Endothelial cell of umbilical vein (primary cell): ENCODE results near the gene TNPO3. TPM values are rescaled to one million over a fixed set of nuclear protein-coding genes. Genes with fewer than 3 reads are reported as not detected.

ENCODE experiments used
- BruUV-seq: library from RNA; stranded (reverse); fragments of 400-500 nt; replicated peaks from 2 replicates; lab custom pipeline; 2021; lab: Mats Ljungman, UMichigan
- CTCF ChIA-PET: fragments of 300-600, 350-600 bp; sonication (Branson Sonifier 250); formaldehyde crosslinking; loops from one replicate; lab custom pipeline; 2021; ENCODE audit warnings: antibody characterized with exemption, inconsistent platforms; lab: Charles Lee
- POLR2A ChIA-PET: fragments of 300-600, 350-600 bp; sonication (Branson Sonifier 250); formaldehyde crosslinking; loops from one replicate; lab custom pipeline; 2021; ENCODE audit warnings: antibody characterized with exemption, inconsistent platforms; lab: Charles Lee
- DNase-seq: peaks from one replicate; pipeline ENCODE4 v3.0.0-alpha.2; 2011; ENCODE audit warnings: low read depth, low spot score
- FAIRE-seq: peaks from 2 replicates; lab custom pipeline; 2011; peaks lifted over from hg19 to GRCh38; lab: Jason Lieb, UNC
- H2AFZ ChIP-seq: 2 replicates; pipeline ENCODE4 v1.6.0; 2012; ENCODE audit warnings: low read depth, low read length, control low read depth, inconsistent platforms
- H3K27ac ChIP-seq: 2 replicates; pipeline ENCODE4 v1.5.1; 2011; ENCODE audit warnings: low read depth, mild to moderate bottlenecking, control low read depth, low read length, moderate library complexity; ENCODE audit not compliant: insufficient read depth
- H3K27me3 ChIP-seq, 2 experiments: 2 replicates each; pipeline versions ENCODE4 v1.6.0 to v1.6.1; 2011; ENCODE audit warnings: low read length in 2 of 2, mixed read lengths in 1 of 2; ENCODE audit not compliant: control insufficient read depth in 2 of 2, insufficient read depth in 2 of 2
- H3K36me3 ChIP-seq, 2 experiments: 2 replicates in 1 of 2; 3 replicates in 1 of 2; pipeline ENCODE4 v1.5.1; 2011; ENCODE audit warnings: low read length in 2 of 2, mild to moderate bottlenecking in 1 of 2, moderate library complexity in 1 of 2; ENCODE audit not compliant: control insufficient read depth in 2 of 2, insufficient read depth in 2 of 2; ENCODE audit errors: extremely low read depth in 1 of 2
- H3K4me1 ChIP-seq: 3 replicates; pipeline ENCODE4 v1.5.1; 2011; ENCODE audit warnings: mild to moderate bottlenecking, low read length; ENCODE audit not compliant: control insufficient read depth, insufficient read depth; ENCODE audit errors: extremely low read depth
- H3K4me2 ChIP-seq: 2 replicates; pipeline ENCODE4 v1.6.1; 2011; ENCODE audit warnings: low read length, control low read depth, mixed read lengths; ENCODE audit not compliant: insufficient read depth
- H3K4me3 ChIP-seq, 3 experiments: fragments of 200-600 bp in 1 of 3; sonication (generic), shearing (Covaris generic) in 1 of 3; replicated peaks in 1 of 3; 2 replicates each; pipeline ENCODE4 v1.5.1; 2011 to 2016; ENCODE audit warnings: control low read depth in 3 of 3, low read length in 3 of 3, mild to moderate bottlenecking in 2 of 3, inconsistent platforms in 1 of 3, low read depth in 1 of 3, moderate library complexity in 1 of 3; ENCODE audit not compliant: insufficient read depth in 1 of 3
- H3K79me2 ChIP-seq: 2 replicates; pipeline ENCODE4 v1.6.0; 2012; ENCODE audit warnings: low read length, inconsistent platforms; ENCODE audit not compliant: control insufficient read depth, insufficient read depth
- H3K9ac ChIP-seq: replicated peaks from 2 replicates; pipeline ENCODE3; 2011; ENCODE audit warnings: low read length, control low read depth; ENCODE audit not compliant: insufficient read depth; ENCODE audit errors: extremely low read depth
- H3K9me1 ChIP-seq: replicated peaks from 3 replicates; pipeline ENCODE4 v1.6.0; 2011; ENCODE audit warnings: mild to moderate bottlenecking, low read length; ENCODE audit not compliant: control insufficient read depth, insufficient read depth; ENCODE audit errors: extremely low read depth
- H3K9me3 ChIP-seq: replicated peaks from 2 replicates; pipeline ENCODE4 v1.5.1; 2012; ENCODE audit warnings: low read length, inconsistent platforms; ENCODE audit not compliant: control insufficient read depth, insufficient read depth
- H4K20me1 ChIP-seq: replicated peaks from 2 replicates; pipeline ENCODE3; 2011; ENCODE audit warnings: mild to moderate bottlenecking, low read length; ENCODE audit not compliant: control insufficient read depth, insufficient read depth; ENCODE audit errors: extremely low read depth
- CTCF ChIP-seq, 2 donors: IDR thresholded peaks; 1 replicate in 1 of 2; 2 replicates in 1 of 2; pipeline ENCODE4 v1.5.1; 2011; ENCODE audit warnings: low read length in 2 of 2, mild to moderate bottlenecking in 2 of 2, moderate library complexity in 2 of 2, control low read depth in 1 of 2, inconsistent platforms in 1 of 2, low read depth in 1 of 2; ENCODE audit not compliant: insufficient read depth in 1 of 2; ENCODE audit errors: extremely low read depth in 1 of 2
- EZH2 ChIP-seq: IDR thresholded peaks from 2 replicates; pipeline ENCODE4 v1.6.1; 2012; ENCODE audit warnings: borderline replicate concordance, low read depth, mild to moderate bottlenecking, moderate library complexity, low read length, inconsistent platforms; ENCODE audit not compliant: severe bottlenecking
- FOS ChIP-seq: IDR thresholded peaks from 2 replicates; pipeline ENCODE4 v1.6.1; 2011; ENCODE audit warnings: mild to moderate bottlenecking, low read length, moderate library complexity, borderline replicate concordance; ENCODE audit not compliant: insufficient read depth
- GATA2 ChIP-seq: IDR thresholded peaks from 2 replicates; pipeline ENCODE4 v1.7.0; 2011; ENCODE audit warnings: low read depth, mild to moderate bottlenecking, moderate library complexity, mixed read lengths, low read length; ENCODE audit not compliant: insufficient read length, insufficient read depth
- JUN ChIP-seq: IDR thresholded peaks from 2 replicates; pipeline ENCODE4 v1.6.1; 2011; ENCODE audit warnings: borderline replicate concordance, low read depth; ENCODE audit not compliant: insufficient read length, insufficient read depth
- MYC ChIP-seq: IDR thresholded peaks from one replicate; pipeline ENCODE4 v1.6.1; 2011; ENCODE audit warnings: mild to moderate bottlenecking, low read depth, low read length
- POLR2A ChIP-seq: IDR thresholded peaks from 2 replicates; pipeline ENCODE4 v1.6.1; 2012; ENCODE audit warnings: low read depth, mild to moderate bottlenecking, control low read depth, low read length
- POLR2AphosphoS5 ChIP-seq: IDR thresholded peaks from 2 replicates; pipeline ENCODE4 v1.6.1; 2012; ENCODE audit warnings: low read depth, mild to moderate bottlenecking, control low read depth, low read length, moderate library complexity; ENCODE audit not compliant: insufficient read depth
- dilution Hi-C: fragments of 300-500 bp; cut with MboI; formaldehyde crosslinking; loops from one replicate; pipeline ENCODE4 v1.15.0; 2019; ENCODE audit warnings: low sequenced_read_pairs; ENCODE audit not compliant: extremely low pct_ligation_motif_present
- intact Hi-C: fragments of 100-400 bp; cut with micrococcal nuclease; formaldehyde crosslinking; loops from one replicate; pipeline ENCODE4 v1.10.0; 2022
- polyA plus RNA-seq, 4 experiments: library from polyadenylated mRNA; depleted of rRNA in 3 of 4; stranded (reverse) in 3 of 4; unstranded in 1 of 4; fragments of >200 nt; gene quantifications; 2 replicates each; pipeline versions ENCODE4 v1.2.1 to v1.2.3, GENCODE V29; 2011 to 2012; ENCODE audit warnings: missing spikeins in 1 of 4
- total RNA-seq: library from RNA; stranded (reverse); gene quantifications from 2 replicates; pipeline ENCODE4 v1.2.3, GENCODE V29; 2021
- TF ChIP-seq, protein P1 (sequence below): IDR thresholded peaks from 2 replicates; pipeline ENCODE4 v1.6.1; 2011; ENCODE audit not compliant: insufficient read depth, insufficient read length

The TNPO3 gene
- total and polyA plus RNA-seq, 2 donors (not counting 3 experiments of a cell fraction or from before 2014, with no cell fraction given), result 29.0 to 46.9 TPM

GRCh38 chr7:128986609-128987008 is 68.3 kb downstream of the TNPO3 start:
- DNase-seq (no peak), FAIRE-seq (no peak)
- no TSS peak for BruUV-seq
- H2AFZ ChIP-seq, result no peak overlapping the region
- dilution Hi-C loops, result no loop called here
- H3K36me3 ChIP-seq, result peaks cover 4 to 8% of the 10 kb centered on the region in 2 experiments
- no peaks in the 10 kb centered on the region for H4K20me1 ChIP-seq
- H3K4me1 ChIP-seq, result no peaks in the 10 kb centered on the region
- no peak for TF ChIP-seq GATA2
- TF ChIP-seq JUN, result no peak
- no peak for TF ChIP-seq EZH2
- no peak for TF ChIP-seq POLR2A
- no peak for TF ChIP-seq POLR2AphosphoS5
- TF ChIP-seq, protein P1, sequence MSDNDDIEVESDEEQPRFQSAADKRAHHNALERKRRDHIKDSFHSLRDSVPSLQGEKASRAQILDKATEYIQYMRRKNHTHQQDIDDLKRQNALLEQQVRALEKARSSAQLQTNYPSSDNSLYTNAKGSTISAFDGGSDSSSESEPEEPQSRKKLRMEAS, result no peak
- no peak for TF ChIP-seq MYC
- TF ChIP-seq CTCF (IDR thresholded peaks at IDR 0.05; ENCODE audit: extremely low read depth in 1 of 2, insufficient read depth in 1 of 2, low read depth in 1 of 2, low read length in 2 of 2), result no peak
- TF ChIP-seq FOS, result no peak
- H3K79me2 ChIP-seq, result no peaks in the 10 kb centered on the region
- H3K4me3 ChIP-seq, result no peak overlapping the region
- H3K4me2 ChIP-seq, result no peak overlapping the region
- no peaks in the 10 kb centered on the region for H3K27me3 ChIP-seq
- intact Hi-C loops, result no loop called here
- ChIA-PET POLR2A (no interaction called here), CTCF (interaction anchor here (0.8 to 2.2 kb wide), 3 partner anchors 68 to 104 kb away, joined by 3 to 6 read pairs (median 3); partner anchors contain the start of gene TNPO3)
- no peak overlapping the region for H3K9ac ChIP-seq
- no peaks in the 10 kb centered on the region for H3K9me3 ChIP-seq
- no peaks in the 10 kb centered on the region for H3K9me1 ChIP-seq
- no peak overlapping the region for H3K27ac ChIP-seq
